DMS53 (cell line): ENCODE measurements around the gene RAB40C.
"Not testable (repeated sequence)": the region's sequence is repeated elsewhere in the genome, so short reads cannot be mapped to it uniquely, and the experiment has no call there.

Experiments used
- DNase-seq: peaks from one replicate; lab custom pipeline; 2025; lab: John Stamatoyannopoulos, UW

RAB40C gene

GRCh38 chr16:590188-590814, 435 bp downstream of the RAB40C start:
- DNase-seq: peak; percentile 75

GRCh38 chr16:590815-591200, 942 bp downstream of the RAB40C start:
- DNase-seq: no peak

GRCh38 chr16:591231-591630, 1.4 kb downstream of the RAB40C start:
- DNase-seq: no peak

- peak; percentile 58 for DNase-seq
Observed at GRCh38 chr16:591892-592517, 2.1 kb downstream of the RAB40C start.

- DNase-seq: peak; percentile 94
Observed at GRCh38 chr16:592518-593306, 2.8 kb downstream of the RAB40C start.

- peak; percentile 96 for DNase-seq
Observed at GRCh38 chr16:593406-593805, 3.5 kb downstream of the RAB40C start.

GRCh38 chr16:593807-594206, 3.9 kb downstream of the RAB40C start:
- no peak for DNase-seq

GRCh38 chr16:595094-595528, 5.2 kb downstream of the RAB40C start:
- DNase-seq: no peak

GRCh38 chr16:595942-596735, 6.3 kb downstream of the RAB40C start:
- peak; percentile 73 for DNase-seq

GRCh38 chr16:596736-597060, 6.8 kb downstream of the RAB40C start:
- no peak for DNase-seq

GRCh38 chr16:597655-598054, 7.8 kb downstream of the RAB40C start:
- not testable (repeated sequence) for DNase-seq

GRCh38 chr16:598823-599739, 9.2 kb downstream of the RAB40C start:
- DNase-seq: no peak

- no peak for DNase-seq
Observed at GRCh38 chr16:600781-601180, 10.9 kb downstream of the RAB40C start.

GRCh38 chr16:603933-604332, 14.1 kb downstream of the RAB40C start:
- no peak for DNase-seq

- no peak for DNase-seq
Observed at GRCh38 chr16:606656-607307, 16.9 kb downstream of the RAB40C start.

- no peak for DNase-seq
Observed at GRCh38 chr16:608019-608418, 18.2 kb downstream of the RAB40C start.

- no peak for DNase-seq
Observed at GRCh38 chr16:609316-609715, 19.4 kb downstream of the RAB40C start.

GRCh38 chr16:609984-610383, 20.1 kb downstream of the RAB40C start:
- DNase-seq: no peak

- DNase-seq: peak; percentile 60
Observed at GRCh38 chr16:610513-611381, 20.9 kb downstream of the RAB40C start.

GRCh38 chr16:615122-615521, 25.3 kb downstream of the RAB40C start:
- no peak for DNase-seq
